Measurements from ENCODE around the gene CALB2. TPM values are rescaled to one million over a fixed set of nuclear protein-coding genes. Genes with fewer than 3 reads are reported as not detected.

Gene CALB2
- total and polyA plus RNA-seq, 2 of the 13 experiments (the other 11 are each of a cell fraction or from before 2014, with no cell fraction given): 0.37 to 0.40 TPM

- TF ChIP-seq ZBTB40 (IDR thresholded peaks at IDR 0.05): no peak
- no peak for TF ChIP-seq ZBTB40 (CRISPR knock-in tag; IDR thresholded peaks at IDR 0.05)
- no peak for TF ChIP-seq HNRNPK (IDR thresholded peaks at IDR 0.05; ENCODE audit: low read depth, low read length, poor library complexity, severe bottlenecking)
- TF ChIP-seq ZNF615 (CRISPR knock-in tag; IDR thresholded peaks at IDR 0.05; ENCODE audit: borderline replicate concordance): no peak
- no peak for TF ChIP-seq ZNF44 (CRISPR knock-in tag; IDR thresholded peaks at IDR 0.05)
- TF ChIP-seq HOXA9 (CRISPR knock-in tag; IDR thresholded peaks at IDR 0.05; ENCODE audit: borderline replicate concordance): no peak
- no peak for TF ChIP-seq ZNF710 (CRISPR knock-in tag; IDR thresholded peaks at IDR 0.05; ENCODE audit: borderline replicate concordance)
- TF ChIP-seq SIX1 (CRISPR knock-in tag; IDR thresholded peaks at IDR 0.05; ENCODE audit: borderline replicate concordance): no peak
- TF ChIP-seq ZNF570 (CRISPR knock-in tag; IDR thresholded peaks at IDR 0.05; ENCODE audit: borderline replicate concordance): no peak
- no peak for TF ChIP-seq ZNF432 (CRISPR knock-in tag; IDR thresholded peaks at IDR 0.05; ENCODE audit: borderline replicate concordance)
- TF ChIP-seq ZNF709 (CRISPR knock-in tag; IDR thresholded peaks at IDR 0.05): no peak
- no peak for TF ChIP-seq ZNF841 (CRISPR knock-in tag; IDR thresholded peaks at IDR 0.05; ENCODE audit: borderline replicate concordance)
- no peak for TF ChIP-seq ZBTB8A (CRISPR knock-in tag; IDR thresholded peaks at IDR 0.05; ENCODE audit: borderline replicate concordance, low read depth)
- TF ChIP-seq STAG1 (CRISPR knock-in tag; IDR thresholded peaks at IDR 0.05): peak; percentile 61
- peak; percentile 28 for TF ChIP-seq XRCC5 (optimal IDR thresholded peaks at IDR 0.05; ENCODE audit: low read length)
- peak; percentile 72 for TF ChIP-seq CTCF (CRISPR knock-in tag; IDR thresholded peaks at IDR 0.05)
These were observed 63.4 kb downstream of the CALB2 start (continued) for GRCh38 chr16:71421911-71422310.
